ENCODE measurements around the gene PAF1. TPM values are rescaled to one million over a fixed set of nuclear protein-coding genes. Genes with fewer than 3 reads are reported as not detected.
A peak's percentile ranks its signal among the peaks of the same experiment; 100 is the strongest.

The PAF1 gene
- polyA plus RNA-seq, 2 of the 4 experiments (the other 2 are of a cell fraction): 103 to 110 TPM

GRCh38 chr19:39401549-39402345 lies 10.8 kb upstream of the PAF1 start (continued):
- TF ChIP-seq TFCP2L1 (CRISPR knock-in tag; IDR thresholded peaks at IDR 0.05) (no peak), HEYL (CRISPR knock-in tag; IDR thresholded peaks at IDR 0.05) (peak; percentile 86; the same call in 1 of the 2 replicates), MAFK (IDR thresholded peaks at IDR 0.05; ENCODE audit: partially characterized antibody) (no peak), EP300 (IDR thresholded peaks at IDR 0.05) (peak in 1 of 2 experiments; percentile 56; a peak in 1 of 5 replicates), EHMT2 (IDR thresholded peaks at IDR 0.05; ENCODE audit: low read depth) (no peak), HES2 (IDR thresholded peaks at IDR 0.05) (no peak), BHLHE40 (IDR thresholded peaks at IDR 0.05; ENCODE audit: low read depth, low read length) (peak; percentile 66), KDM5A (IDR thresholded peaks at IDR 0.05) (no peak), HOXB13 (CRISPR knock-in tag; IDR thresholded peaks at IDR 0.05; ENCODE audit: low read depth) (peak; percentile 98), TP53 (CRISPR knock-in tag; IDR thresholded peaks at IDR 0.05) (no peak), FOSB (CRISPR knock-in tag; IDR thresholded peaks at IDR 0.05) (peak; percentile 82; the same call in 1 of the 2 replicates), E2F6 (IDR thresholded peaks at IDR 0.05; ENCODE audit: borderline replicate concordance, low read depth) (peak; percentile 90), SMC3 (IDR thresholded peaks at IDR 0.05) (no peak; the same call in 2 of the 3 replicates), CBX2 (IDR thresholded peaks at IDR 0.05; ENCODE audit: borderline replicate concordance, low read depth) (no peak), HOXA7 (CRISPR knock-in tag; IDR thresholded peaks at IDR 0.05) (peak; percentile 92), HDAC2 (IDR thresholded peaks at IDR 0.05) (no peak), ELK1 (IDR thresholded peaks at IDR 0.05; ENCODE audit: low read depth, low read length) (no peak), GATA3 (IDR thresholded peaks at IDR 0.05; ENCODE audit: borderline replicate concordance) (no peak; the same call in 1 of the 2 replicates), ZSCAN20 (CRISPR knock-in tag; IDR thresholded peaks at IDR 0.05) (no peak), POLR2A (IDR thresholded peaks at IDR 0.05; ENCODE audit: low read length) (peak; percentile 27; the same call in 1 of the 2 replicates), MAZ (IDR thresholded peaks at IDR 0.05; ENCODE audit: borderline replicate concordance, low read depth, low read length) (0 out of 2 replicates have a peak, but pooled peaks have one; percentile 28), MAX (IDR thresholded peaks at IDR 0.05) (peak; percentile 93), HMGXB4 (CRISPR knock-in tag; IDR thresholded peaks at IDR 0.05; ENCODE audit: borderline replicate concordance) (peak; percentile 65; the same call in 1 of the 2 replicates), USF2 (IDR thresholded peaks at IDR 0.05) (no peak), PHF8 (IDR thresholded peaks at IDR 0.05; ENCODE audit: borderline replicate concordance, low read depth) (no peak), ESRRA (IDR thresholded peaks at IDR 0.05; ENCODE audit: borderline replicate concordance, low read length) (peak; percentile 54; the same call in 1 of the 2 replicates), CTCF (IDR thresholded peaks at IDR 0.05) (no peak)
